NB4 (cell line): Measurements from ENCODE around the gene SAMD9L.

Source experiments
- MYC ChIP-seq: IDR thresholded peaks from 2 replicates; pipeline ENCODE4 v1.6.1; 2011; ENCODE audit warnings: low read depth, low read length
- POLR2A ChIP-seq: IDR thresholded peaks from 2 replicates; pipeline ENCODE4 v1.6.1; 2011; ENCODE audit warnings: mild to moderate bottlenecking; ENCODE audit not compliant: insufficient read length; ENCODE audit errors: extremely low read depth
- TF ChIP-seq, protein P1 (sequence below): IDR thresholded peaks from one replicate; pipeline ENCODE4 v1.5.1; 2012; ENCODE audit warnings: low read depth, low read length
- TF ChIP-seq, protein P2 (sequence below): IDR thresholded peaks from 2 replicates; pipeline ENCODE4 v1.6.1; 2011; ENCODE audit warnings: low read depth, low read length

DNA sequence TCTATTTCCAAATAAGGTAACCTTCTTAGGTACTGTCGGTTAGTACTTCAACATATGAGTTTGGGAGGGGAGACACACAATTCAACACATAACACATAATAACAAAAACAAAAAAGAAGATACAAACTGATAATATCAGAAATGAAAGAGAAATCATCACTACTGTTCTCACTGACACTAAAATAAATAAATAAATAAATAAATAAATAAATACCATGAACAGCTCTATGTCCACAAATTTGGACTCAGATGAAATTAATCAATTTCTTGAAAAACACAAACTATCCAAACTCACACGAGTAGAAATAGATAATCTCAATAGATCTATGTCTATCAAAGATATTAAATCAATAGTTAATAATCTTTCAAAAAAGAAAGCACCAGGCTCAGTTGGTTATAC lies 24.5 kb upstream of the SAMD9L start:
- no peak for TF ChIP-seq POLR2A
- TF ChIP-seq, protein P1, sequence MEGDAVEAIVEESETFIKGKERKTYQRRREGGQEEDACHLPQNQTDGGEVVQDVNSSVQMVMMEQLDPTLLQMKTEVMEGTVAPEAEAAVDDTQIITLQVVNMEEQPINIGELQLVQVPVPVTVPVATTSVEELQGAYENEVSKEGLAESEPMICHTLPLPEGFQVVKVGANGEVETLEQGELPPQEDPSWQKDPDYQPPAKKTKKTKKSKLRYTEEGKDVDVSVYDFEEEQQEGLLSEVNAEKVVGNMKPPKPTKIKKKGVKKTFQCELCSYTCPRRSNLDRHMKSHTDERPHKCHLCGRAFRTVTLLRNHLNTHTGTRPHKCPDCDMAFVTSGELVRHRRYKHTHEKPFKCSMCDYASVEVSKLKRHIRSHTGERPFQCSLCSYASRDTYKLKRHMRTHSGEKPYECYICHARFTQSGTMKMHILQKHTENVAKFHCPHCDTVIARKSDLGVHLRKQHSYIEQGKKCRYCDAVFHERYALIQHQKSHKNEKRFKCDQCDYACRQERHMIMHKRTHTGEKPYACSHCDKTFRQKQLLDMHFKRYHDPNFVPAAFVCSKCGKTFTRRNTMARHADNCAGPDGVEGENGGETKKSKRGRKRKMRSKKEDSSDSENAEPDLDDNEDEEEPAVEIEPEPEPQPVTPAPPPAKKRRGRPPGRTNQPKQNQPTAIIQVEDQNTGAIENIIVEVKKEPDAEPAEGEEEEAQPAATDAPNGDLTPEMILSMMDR: no peak
- TF ChIP-seq, protein P2, sequence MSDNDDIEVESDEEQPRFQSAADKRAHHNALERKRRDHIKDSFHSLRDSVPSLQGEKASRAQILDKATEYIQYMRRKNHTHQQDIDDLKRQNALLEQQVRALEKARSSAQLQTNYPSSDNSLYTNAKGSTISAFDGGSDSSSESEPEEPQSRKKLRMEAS: no peak
- TF ChIP-seq MYC: no peak
